HCT116 (cell line): ENCODE data around the gene DACT1. TPM values are rescaled to one million over a fixed set of nuclear protein-coding genes. Genes with fewer than 3 reads are reported as not detected.

Experiments used
- ATAC-seq: fragments of 200-7000 bp; cut with Tn5 transposase; 2 replicates; pipeline ENCODE4 v1.9.1; 2020; ENCODE audit warnings: mild to moderate bottlenecking, moderate library complexity
- BruUV-seq: library from RNA; stranded (reverse); fragments of 400-500 nt; replicated peaks from 2 replicates; lab custom pipeline; 2021; lab: Mats Ljungman, UMichigan
- CTCF ChIA-PET: fragments of 300-600 bp; sonication (Branson Sonifier 250); formaldehyde crosslinking; loops from one replicate; lab custom pipeline; 2021; ENCODE audit warnings: antibody characterized with exemption; lab: Charles Lee
- POLR2A ChIA-PET: fragments of 300-600, 350-600 bp; sonication (Branson Sonifier 250); formaldehyde crosslinking; loops from one replicate; lab custom pipeline; 2021; ENCODE audit warnings: antibody characterized with exemption; lab: Charles Lee
- RAD21 ChIA-PET, 2 experiments: fragments of 300-600 bp; sonication (Branson Sonifier 250); formaldehyde crosslinking; loops; one replicate each; lab custom pipeline; 2023; ENCODE audit warnings: low total read pairs in 2 of 2; ENCODE audit not compliant: uncharacterized antibody in 2 of 2, unreplicated experiment in 2 of 2, low non-redundant PET in 1 of 2; lab: Charles Lee
- DNase-seq: peaks from one replicate; pipeline ENCODE4 v3.0.0-alpha.2; 2010; ENCODE audit warnings: low read depth, low spot score
- H2AFZ ChIP-seq: fragments of 200-600 bp; shearing (Covaris generic), sonication (generic); 2 replicates; pipeline ENCODE4 v1.6.1; 2017; ENCODE audit warnings: low read depth, mixed run types, mixed read lengths, antibody characterized with exemption, low read length; ENCODE audit not compliant: poor library complexity, severe bottlenecking
- H3K27ac ChIP-seq: 2 replicates; pipeline ENCODE4 v1.5.1; 2012; ENCODE audit warnings: low read depth, low read length
- H3K27me3 ChIP-seq: fragments of 200-600 bp; sonication (generic); 2 replicates; pipeline ENCODE4 v1.6.1; 2016; ENCODE audit warnings: mixed run types, low read length, mixed read lengths; ENCODE audit not compliant: insufficient read depth
- H3K36me3 ChIP-seq, 2 experiments: fragments of 200-500 bp in 1 of 2; fragments of 200-600 bp in 1 of 2; sonication (Bioruptor generic) in 1 of 2; sonication (generic) in 1 of 2; 2 replicates each; pipeline versions ENCODE4 v1.5.1 to v1.6.1; 2014 to 2016; ENCODE audit warnings: low read length in 2 of 2, inconsistent platforms in 1 of 2, mixed read lengths in 1 of 2, mixed run types in 1 of 2; ENCODE audit not compliant: insufficient read depth in 2 of 2, control insufficient read depth in 1 of 2
- H3K4me1 ChIP-seq, 2 experiments: fragments of 200-600 bp in 1 of 2; sonication (generic) in 1 of 2; 2 replicates each; pipeline versions ENCODE4 v1.5.1 to v1.6.1; 2012 to 2017; ENCODE audit warnings: low read length in 2 of 2, inconsistent platforms in 1 of 2, mild to moderate bottlenecking in 1 of 2, mixed read lengths in 1 of 2, mixed run types in 1 of 2, moderate library complexity in 1 of 2; ENCODE audit not compliant: insufficient read depth in 2 of 2, control insufficient read depth in 1 of 2
- H3K4me2 ChIP-seq: fragments of 200-600 bp; sonication (generic); 2 replicates; pipeline ENCODE4 v1.6.1; 2017; ENCODE audit warnings: mixed run types, low read length, mixed read lengths
- H3K4me3 ChIP-seq, 2 experiments: fragments of 200-600 bp in 1 of 2; sonication (generic) in 1 of 2; replicated peaks in 1 of 2; 2 replicates each; pipeline ENCODE4 v1.5.1; 2011 to 2016; ENCODE audit warnings: low read length in 2 of 2, control low read depth in 1 of 2, low read depth in 1 of 2, mild to moderate bottlenecking in 1 of 2, mixed read lengths in 1 of 2, mixed run types in 1 of 2
- H3K79me2 ChIP-seq: fragments of 200-600 bp; sonication (generic); 2 replicates; pipeline ENCODE4 v1.6.1; 2017; ENCODE audit warnings: mild to moderate bottlenecking, mixed run types, low read length, moderate library complexity, mixed read lengths; ENCODE audit not compliant: insufficient read depth
- H3K9ac ChIP-seq: fragments of 200-600 bp; sonication (generic); 2 replicates; pipeline ENCODE4 v1.6.1; 2016; ENCODE audit warnings: low read length, mixed read lengths
- H3K9me2 ChIP-seq: fragments of 200-600 bp; sonication (generic), shearing (Covaris generic); 2 replicates; pipeline ENCODE4 v1.6.1; 2017; ENCODE audit warnings: mixed run types, mild to moderate bottlenecking, moderate library complexity; ENCODE audit not compliant: insufficient read depth
- H3K9me3 ChIP-seq, 2 experiments: fragments of 200-500 bp in 1 of 2; fragments of 200-600 bp in 1 of 2; sonication (Bioruptor generic) in 1 of 2; sonication (generic) in 1 of 2; 2 replicates each; pipeline ENCODE4 v1.6.1; 2014 to 2017; ENCODE audit warnings: low read length in 2 of 2, mixed read lengths in 2 of 2, inconsistent platforms in 1 of 2, low read depth in 1 of 2, mild to moderate bottlenecking in 1 of 2, mixed run types in 1 of 2, moderate library complexity in 1 of 2; ENCODE audit not compliant: control insufficient read depth in 1 of 2, insufficient read depth in 1 of 2
- H4K20me1 ChIP-seq: fragments of 200-600 bp; sonication (generic), shearing (Covaris generic); 2 replicates; pipeline ENCODE4 v1.6.1; 2017; ENCODE audit warnings: mixed run types, mild to moderate bottlenecking, moderate library complexity; ENCODE audit not compliant: insufficient read depth
- CEBPB ChIP-seq: IDR thresholded peaks from 2 replicates; pipeline ENCODE4 v1.6.1; 2012; ENCODE audit warnings: low read depth
- SRF ChIP-seq: IDR thresholded peaks from 2 replicates; pipeline ENCODE4 v1.6.1; 2012; ENCODE audit warnings: low read depth
- intact Hi-C: fragments of 100-400 bp; cut with micrococcal nuclease; formaldehyde crosslinking; loops from 2 replicates; pipeline ENCODE4 v1.10.0; 2022
- total RNA-seq: library from RNA; stranded (reverse); gene quantifications from one replicate; pipeline ENCODE4 v1.2.1, GENCODE V29; 2021; ENCODE audit not compliant: unreplicated experiment
- TF ChIP-seq, protein P1 (sequence below): IDR thresholded peaks from 2 replicates; pipeline ENCODE4 v1.6.1; 2012; ENCODE audit warnings: low read depth

The DACT1 gene
- total RNA-seq, 1 experiment from 2014 or later, result 1.6 TPM

DNA sequence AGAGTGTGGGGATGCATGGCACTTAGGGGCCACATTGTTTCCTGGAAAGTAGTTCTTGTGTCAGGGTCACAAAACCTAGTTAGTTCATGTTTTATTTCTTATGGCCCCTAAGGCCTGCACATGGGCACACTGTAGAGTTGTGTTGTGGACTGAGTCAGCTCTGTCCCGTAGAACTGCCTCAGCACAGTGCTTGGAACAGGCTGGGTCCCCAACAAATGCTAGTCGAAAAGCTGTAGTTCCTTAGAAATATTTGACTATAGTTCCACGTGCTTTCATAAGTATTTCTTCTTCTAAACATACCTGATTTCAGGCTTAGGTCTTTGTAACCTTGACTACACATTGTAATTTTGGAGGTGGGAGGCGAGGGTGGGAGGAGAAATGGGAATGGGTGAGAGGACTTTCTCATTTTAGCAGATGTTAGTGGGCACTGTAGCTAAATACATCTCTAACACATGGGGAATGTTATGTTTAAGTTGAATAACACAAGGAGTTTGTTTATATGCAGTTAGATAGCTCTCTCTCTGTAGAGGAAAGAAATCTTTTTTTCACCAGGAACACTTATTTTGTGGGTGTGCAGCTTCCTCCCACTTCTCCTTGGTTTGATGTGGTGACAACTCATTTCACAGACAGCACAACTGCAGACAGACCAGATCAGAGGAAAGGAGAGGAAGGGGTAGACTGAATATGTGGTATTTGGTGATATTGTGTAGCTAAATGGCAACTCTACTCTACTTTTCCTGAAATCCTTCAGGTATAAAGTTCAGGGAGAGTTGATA, 39.5 kb upstream of the DACT1 start:
- no TSS peak for BruUV-seq
- no peak overlapping the region for H3K4me3 ChIP-seq
- H4K20me1 ChIP-seq, result no peaks in the 10 kb centered on the region
- ATAC-seq (no peak), DNase-seq (no peak)
- RAD21 ChIA-PET, result no interaction called here
- H3K9me2 ChIP-seq, result no peaks in the 10 kb centered on the region
- H3K79me2 ChIP-seq, result no peaks in the 10 kb centered on the region
- intact Hi-C loops, result no loop called here
- H3K9ac ChIP-seq, result no peak overlapping the region
- H3K36me3 ChIP-seq, result no peaks in the 10 kb centered on the region
- H2AFZ ChIP-seq, result no peak overlapping the region
- CTCF ChIA-PET, result no interaction called here
- no peak overlapping the region for H3K4me2 ChIP-seq
- POLR2A ChIA-PET, result no interaction called here
- H3K27me3 ChIP-seq, result no peaks in the 10 kb centered on the region
- H3K4me1 ChIP-seq, result no peaks in the 10 kb centered on the region
- H3K9me3 ChIP-seq, result no peaks in the 10 kb centered on the region
- no peak for TF ChIP-seq CEBPB
- TF ChIP-seq, protein P1, sequence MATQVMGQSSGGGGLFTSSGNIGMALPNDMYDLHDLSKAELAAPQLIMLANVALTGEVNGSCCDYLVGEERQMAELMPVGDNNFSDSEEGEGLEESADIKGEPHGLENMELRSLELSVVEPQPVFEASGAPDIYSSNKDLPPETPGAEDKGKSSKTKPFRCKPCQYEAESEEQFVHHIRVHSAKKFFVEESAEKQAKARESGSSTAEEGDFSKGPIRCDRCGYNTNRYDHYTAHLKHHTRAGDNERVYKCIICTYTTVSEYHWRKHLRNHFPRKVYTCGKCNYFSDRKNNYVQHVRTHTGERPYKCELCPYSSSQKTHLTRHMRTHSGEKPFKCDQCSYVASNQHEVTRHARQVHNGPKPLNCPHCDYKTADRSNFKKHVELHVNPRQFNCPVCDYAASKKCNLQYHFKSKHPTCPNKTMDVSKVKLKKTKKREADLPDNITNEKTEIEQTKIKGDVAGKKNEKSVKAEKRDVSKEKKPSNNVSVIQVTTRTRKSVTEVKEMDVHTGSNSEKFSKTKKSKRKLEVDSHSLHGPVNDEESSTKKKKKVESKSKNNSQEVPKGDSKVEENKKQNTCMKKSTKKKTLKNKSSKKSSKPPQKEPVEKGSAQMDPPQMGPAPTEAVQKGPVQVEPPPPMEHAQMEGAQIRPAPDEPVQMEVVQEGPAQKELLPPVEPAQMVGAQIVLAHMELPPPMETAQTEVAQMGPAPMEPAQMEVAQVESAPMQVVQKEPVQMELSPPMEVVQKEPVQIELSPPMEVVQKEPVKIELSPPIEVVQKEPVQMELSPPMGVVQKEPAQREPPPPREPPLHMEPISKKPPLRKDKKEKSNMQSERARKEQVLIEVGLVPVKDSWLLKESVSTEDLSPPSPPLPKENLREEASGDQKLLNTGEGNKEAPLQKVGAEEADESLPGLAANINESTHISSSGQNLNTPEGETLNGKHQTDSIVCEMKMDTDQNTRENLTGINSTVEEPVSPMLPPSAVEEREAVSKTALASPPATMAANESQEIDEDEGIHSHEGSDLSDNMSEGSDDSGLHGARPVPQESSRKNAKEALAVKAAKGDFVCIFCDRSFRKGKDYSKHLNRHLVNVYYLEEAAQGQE, result no peak
- TF ChIP-seq SRF, result no peak
- no peak overlapping the region for H3K27ac ChIP-seq
